ENCODE measurements around the gene PKIG.

- TF ChIP-seq, protein P1, sequence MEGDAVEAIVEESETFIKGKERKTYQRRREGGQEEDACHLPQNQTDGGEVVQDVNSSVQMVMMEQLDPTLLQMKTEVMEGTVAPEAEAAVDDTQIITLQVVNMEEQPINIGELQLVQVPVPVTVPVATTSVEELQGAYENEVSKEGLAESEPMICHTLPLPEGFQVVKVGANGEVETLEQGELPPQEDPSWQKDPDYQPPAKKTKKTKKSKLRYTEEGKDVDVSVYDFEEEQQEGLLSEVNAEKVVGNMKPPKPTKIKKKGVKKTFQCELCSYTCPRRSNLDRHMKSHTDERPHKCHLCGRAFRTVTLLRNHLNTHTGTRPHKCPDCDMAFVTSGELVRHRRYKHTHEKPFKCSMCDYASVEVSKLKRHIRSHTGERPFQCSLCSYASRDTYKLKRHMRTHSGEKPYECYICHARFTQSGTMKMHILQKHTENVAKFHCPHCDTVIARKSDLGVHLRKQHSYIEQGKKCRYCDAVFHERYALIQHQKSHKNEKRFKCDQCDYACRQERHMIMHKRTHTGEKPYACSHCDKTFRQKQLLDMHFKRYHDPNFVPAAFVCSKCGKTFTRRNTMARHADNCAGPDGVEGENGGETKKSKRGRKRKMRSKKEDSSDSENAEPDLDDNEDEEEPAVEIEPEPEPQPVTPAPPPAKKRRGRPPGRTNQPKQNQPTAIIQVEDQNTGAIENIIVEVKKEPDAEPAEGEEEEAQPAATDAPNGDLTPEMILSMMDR (IDR thresholded peaks at IDR 0.05), result no peak
- TF ChIP-seq POLR2A (IDR thresholded peaks at IDR 0.05), result no peak
Observed at GRCh38 chr20:44621325-44621724, 38.9 kb downstream of the PKIG start.

Data from heart left ventricle (tissue), 13 donors.